GM10266 (cell line): ENCODE measurements around the gene ZNF710.
A peak's percentile ranks its signal among the peaks of the same experiment; 100 is the strongest.

Experiments
- DNase-seq: peaks from one replicate; pipeline ENCODE4 v3.0.0; 2012; ENCODE audit errors: extremely low spot score
- CTCF ChIP-seq: IDR thresholded peaks from 2 replicates; pipeline ENCODE4 v1.5.1; 2012; ENCODE audit warnings: mild to moderate bottlenecking, low read depth; ENCODE audit not compliant: control insufficient read depth, insufficient read depth; ENCODE audit errors: missing control alignments

Gene ZNF710

GRCh38 chr15:90046911-90047392 lies 45.8 kb downstream of the ZNF710 start:
- DNase-seq, result peak; percentile 33
- no peak for TF ChIP-seq CTCF

- DNase-seq, result no peak
- no peak for TF ChIP-seq CTCF
These were observed 46.9 kb downstream of the ZNF710 start for GRCh38 chr15:90047956-90048575.

- TF ChIP-seq CTCF, result no peak
- no peak for DNase-seq
These were observed 47.9 kb downstream of the ZNF710 start for GRCh38 chr15:90049030-90049429.

GRCh38 chr15:90049666-90050604 lies 48.8 kb downstream of the ZNF710 start:
- TF ChIP-seq CTCF, result no peak
- no peak for DNase-seq

GRCh38 chr15:90051874-90052273 lies 50.8 kb downstream of the ZNF710 start:
- no peak for DNase-seq
- TF ChIP-seq CTCF, result no peak

- TF ChIP-seq CTCF, result no peak
- no peak for DNase-seq
These were observed 52.8 kb downstream of the ZNF710 start for GRCh38 chr15:90053685-90054466.
